Ecto neural progenitor cell (in vitro differentiated cells): ENCODE data around the gene NAA80.
"Not testable (repeated sequence)": the region's sequence is repeated elsewhere in the genome, so short reads cannot be mapped to it uniquely, and the experiment has no call there.

Source experiments
- DNase-seq: peaks from one replicate; pipeline ENCODE4 v3.0.0-alpha.2; 2018; ENCODE audit warnings: low spot score

The NAA80 gene

GRCh38 chr3:50290161-50290641 lies 9.0 kb downstream of the NAA80 start:
- DNase-seq = peak; percentile 44

DNA sequence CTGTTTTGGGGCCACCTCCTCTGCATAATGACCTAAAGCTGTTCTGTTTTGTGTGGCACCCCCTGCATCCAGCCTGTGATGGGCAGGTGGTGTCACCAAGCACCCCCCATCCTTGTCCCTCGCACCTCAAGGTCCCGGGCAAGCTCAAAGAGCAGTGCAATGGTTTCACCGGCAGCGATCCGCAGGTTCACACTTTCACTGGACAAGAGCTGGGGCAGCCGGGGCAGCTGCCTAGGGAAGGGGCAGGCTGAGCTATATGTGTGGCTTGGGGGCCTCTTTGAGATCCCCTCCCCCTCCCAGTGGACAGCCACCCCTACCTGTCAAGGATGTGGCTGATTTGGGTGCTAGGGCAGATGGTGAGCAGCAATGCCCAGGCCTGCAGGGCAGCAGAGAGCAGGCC lies 10.1 kb downstream of the NAA80 start:
- DNase-seq = no peak

GRCh38 chr3:50288387-50289007 lies 10.7 kb downstream of the NAA80 start:
- DNase-seq = peak; percentile 18

- DNase-seq = peak; percentile 23
Observed at GRCh38 chr3:50287262-50287661, 11.9 kb downstream of the NAA80 start.

- DNase-seq = peak; percentile 29
Observed at GRCh38 chr3:50286322-50287227, 12.6 kb downstream of the NAA80 start.

DNA sequence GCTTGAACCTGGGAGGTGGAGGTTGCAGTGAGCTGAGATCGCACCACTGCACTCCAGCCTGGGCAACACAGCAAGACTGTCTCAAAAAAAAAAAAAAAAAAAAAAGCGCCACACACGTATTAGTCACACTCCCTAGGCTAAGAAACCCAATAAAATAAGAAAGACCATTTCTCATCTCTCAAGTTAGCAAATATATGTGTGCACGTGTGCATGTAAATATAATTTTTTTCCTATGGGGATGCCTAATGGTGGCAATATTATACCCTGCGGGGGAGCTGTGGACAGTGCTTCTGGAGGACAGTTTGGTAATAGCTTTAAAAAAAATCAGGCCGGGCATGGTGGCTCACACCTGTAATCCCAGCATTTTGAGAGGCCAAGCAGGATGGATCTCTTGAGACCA lies 15.1 kb downstream of the NAA80 start:
- DNase-seq = not testable (repeated sequence)

- DNase-seq = no peak
Observed at GRCh38 chr3:50279255-50280016, 19.8 kb downstream of the NAA80 start.

GRCh38 chr3:50278880-50279224 lies 20.4 kb downstream of the NAA80 start, which contains the start of gene LSMEM2:
Gene LSMEM2 (plus strand): TSS chr3:50279087. CDS start chr3:50279114, 27 bp downstream.
- no peak for DNase-seq

GRCh38 chr3:50278123-50278879 lies 20.9 kb downstream of the NAA80 start:
- DNase-seq = no peak

DNA sequence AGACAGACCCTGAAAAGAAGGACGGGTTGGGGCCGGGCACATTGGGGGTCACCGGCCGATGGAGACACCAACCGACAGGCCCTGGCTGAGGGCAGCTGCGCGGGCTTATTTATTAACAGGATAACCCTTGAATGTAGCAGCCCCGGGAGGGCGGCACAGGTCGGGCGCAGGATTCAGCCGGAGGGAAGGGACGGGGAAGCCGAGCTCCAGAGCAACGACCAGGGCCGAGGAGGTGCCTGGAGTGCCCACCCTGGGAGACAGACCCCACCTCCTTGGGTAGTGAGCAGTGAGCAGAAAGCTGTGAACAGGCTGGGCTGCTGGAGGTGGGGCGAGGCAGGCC lies 22.5 kb downstream of the NAA80 start:
- DNase-seq = no peak

DNA sequence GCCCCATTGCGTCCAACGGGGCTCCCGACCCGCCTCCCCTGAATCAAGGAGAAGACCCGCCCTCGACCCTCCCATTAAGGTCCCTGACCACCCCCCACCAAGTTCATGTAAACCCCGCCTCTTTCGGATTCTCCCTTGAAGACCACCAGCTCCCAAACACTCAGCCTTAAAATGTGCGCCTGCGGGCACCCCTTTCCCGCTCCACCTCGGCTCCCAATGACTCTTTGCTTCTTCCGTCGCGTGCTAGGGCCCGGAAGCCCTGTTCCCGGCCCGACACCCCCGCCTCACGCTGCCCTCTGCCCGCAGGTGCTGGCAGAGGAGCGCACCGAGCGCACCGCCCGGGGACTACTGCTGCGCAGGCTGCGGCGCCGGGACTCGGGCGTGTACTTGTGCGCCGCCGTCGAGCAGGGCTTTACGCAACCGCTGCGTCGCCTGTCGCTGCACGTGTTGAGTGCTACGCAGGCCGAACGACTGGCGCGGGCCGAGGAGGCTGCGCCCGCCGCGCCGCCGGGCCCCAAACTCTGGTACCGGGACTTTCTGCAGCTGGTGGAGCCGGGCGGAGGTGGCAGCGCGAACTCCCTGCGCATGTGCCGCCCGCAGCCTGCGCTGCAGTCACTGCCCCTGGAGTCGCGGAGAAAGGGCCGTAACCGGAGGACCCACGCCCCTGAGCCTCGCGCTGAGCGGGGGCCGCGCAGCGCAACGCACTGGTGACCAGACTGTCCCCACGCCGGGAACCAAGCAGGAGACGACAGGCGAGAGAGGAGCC lies 23.0 kb downstream of the NAA80 start:
- no peak for DNase-seq

DNA sequence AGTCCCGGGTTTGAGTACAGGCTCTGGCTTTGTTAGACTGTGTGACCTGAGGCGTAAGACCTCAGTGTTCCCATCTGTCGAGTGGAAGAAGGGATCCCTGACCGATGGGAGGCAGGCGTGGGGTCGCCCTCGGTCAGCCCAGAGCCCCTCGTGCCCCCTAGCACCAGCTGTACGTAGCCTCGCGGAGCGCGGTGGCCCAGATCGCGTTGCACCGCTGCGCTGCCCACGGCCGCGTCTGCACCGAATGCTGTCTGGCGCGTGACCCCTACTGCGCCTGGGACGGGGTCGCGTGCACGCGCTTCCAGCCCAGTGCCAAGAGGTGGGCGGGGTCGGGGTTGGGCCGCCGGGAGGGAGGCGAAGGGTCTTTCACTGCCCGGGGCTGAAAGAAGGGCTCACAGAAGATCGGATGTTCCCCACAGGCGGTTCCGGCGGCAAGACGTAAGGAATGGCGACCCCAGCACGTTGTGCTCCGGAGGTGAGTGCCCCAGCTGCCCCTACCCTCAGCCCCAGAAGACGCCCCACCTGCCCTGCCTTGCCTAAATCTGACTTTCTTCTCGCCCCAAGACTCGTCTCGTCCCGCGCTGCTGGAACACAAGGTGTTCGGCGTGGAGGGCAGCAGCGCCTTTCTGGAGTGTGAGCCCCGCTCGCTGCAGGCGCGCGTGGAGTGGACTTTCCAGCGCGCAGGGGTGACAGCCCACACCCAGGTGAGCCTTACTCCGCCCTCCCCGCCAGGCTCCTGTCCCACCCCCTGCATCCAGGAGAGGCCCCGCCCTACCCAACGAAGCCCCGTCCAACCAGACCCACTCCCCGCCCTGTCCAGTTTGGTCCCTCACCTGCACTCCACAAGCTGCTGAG lies 23.8 kb downstream of the NAA80 start:
- no peak for DNase-seq

- DNase-seq = peak; percentile 84
Observed at GRCh38 chr3:50274371-50275104, 24.7 kb downstream of the NAA80 start.

DNA sequence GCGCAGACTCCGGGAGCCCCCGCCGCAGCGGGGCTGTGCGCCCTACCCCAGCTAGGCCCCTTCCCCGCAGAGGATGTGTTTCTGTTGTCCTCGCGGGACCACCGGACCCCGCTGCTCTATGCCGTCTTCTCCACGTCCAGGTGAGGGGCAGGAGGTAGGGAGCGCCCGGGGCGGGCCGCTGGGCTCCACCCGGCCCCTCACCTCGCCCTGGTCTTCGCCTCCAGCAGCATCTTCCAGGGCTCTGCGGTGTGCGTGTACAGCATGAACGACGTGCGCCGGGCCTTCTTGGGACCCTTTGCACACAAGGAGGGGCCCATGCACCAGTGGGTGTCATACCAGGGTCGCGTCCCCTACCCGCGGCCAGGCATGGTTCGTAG lies 25.5 kb downstream of the NAA80 start:
- DNase-seq = no peak

DNA sequence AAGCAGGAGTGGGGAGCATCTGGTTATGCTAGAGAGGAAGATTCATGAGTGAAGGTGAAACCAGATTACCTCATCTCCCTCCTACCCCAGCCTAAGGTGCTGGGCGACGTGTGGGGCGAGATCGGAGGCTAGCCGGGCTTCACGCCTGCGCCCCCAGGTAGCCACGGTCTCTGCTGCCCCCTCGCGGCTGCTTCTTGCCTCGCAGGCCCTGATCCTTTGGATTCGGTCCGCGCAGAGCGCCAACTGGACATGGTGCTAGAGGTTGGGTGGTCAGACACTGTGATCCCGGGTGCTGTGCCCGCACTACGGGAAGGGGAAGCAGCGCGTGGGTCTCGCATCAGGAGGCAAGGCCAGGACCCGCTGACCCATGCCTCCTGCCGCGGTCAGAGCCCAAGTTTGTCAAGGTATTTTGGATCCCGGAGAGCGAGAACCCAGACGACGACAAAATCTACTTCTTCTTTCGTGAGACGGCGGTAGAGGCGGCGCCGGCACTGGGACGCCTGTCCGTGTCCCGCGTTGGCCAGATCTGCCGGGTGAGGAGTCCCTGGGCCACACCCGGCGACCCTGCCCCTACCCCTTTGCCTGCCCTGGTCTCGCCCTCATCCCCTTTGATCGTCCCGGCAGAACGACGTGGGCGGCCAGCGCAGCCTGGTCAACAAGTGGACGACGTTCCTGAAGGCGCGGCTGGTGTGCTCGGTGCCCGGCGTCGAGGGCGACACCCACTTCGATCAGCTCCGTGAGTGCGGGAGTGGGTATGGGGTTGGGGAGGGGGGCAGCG lies 26.1 kb downstream of the NAA80 start:
- peak; percentile 94 for DNase-seq

DNA sequence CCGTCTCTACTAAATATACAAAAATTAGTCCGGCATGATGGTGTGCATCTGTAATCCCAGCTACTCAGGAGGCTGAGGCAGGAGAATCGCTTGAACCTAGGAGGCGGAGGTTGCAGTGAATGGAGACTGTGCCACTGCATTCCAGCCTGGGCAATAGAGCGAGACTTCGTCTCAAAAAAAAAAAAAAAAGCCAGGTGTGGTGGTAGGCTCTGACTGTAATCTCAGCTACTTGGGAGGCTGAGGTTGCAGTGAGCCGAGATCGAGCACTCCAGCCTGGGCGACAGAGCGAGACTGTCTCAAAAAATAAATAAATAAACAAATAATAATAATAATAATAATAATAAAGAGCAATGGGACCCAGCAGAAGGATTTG lies 26.7 kb downstream of the NAA80 start:
- not testable (repeated sequence) for DNase-seq

DNA sequence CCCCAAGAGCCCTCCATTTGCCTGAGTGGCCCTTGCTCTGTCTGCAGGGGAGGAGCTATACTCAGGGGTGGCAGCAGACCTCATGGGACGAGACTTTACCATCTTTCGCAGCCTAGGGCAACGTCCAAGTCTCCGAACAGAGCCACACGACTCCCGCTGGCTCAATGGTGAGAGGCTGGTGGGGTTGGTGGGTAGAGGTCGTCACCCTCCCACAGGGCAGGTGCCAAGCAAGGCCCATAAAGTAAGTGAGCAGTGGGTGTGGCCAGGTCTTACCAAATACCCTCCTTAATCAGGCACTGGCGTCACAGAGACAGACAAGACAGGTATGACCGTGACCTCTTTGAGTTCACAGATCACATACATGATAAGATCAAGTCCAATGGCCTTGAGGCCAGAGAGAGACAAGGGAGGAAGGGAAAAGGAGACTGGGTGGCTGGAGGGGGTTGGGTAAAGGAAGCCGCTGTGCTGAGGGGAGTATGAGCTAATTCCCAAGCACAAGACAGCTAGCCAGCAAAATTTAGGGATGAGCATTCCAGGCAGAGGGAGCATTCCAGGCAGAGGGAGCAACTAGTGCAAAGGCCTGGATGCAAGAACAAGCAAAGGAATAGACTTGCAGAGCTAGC lies 27.8 kb downstream of the NAA80 start:
- no peak for DNase-seq
